ENCODE measurements around the gene WDR88.
A peak's percentile ranks its signal among the peaks of the same experiment; 100 is the strongest.
"Not testable (repeated sequence)": the region's sequence is repeated elsewhere in the genome, so short reads cannot be mapped to it uniquely, and the experiment has no call there.

The WDR88 gene

GRCh38 chr19:33168528-33168927 is 36.6 kb downstream of the WDR88 start:
- no peak overlapping the region for H3K4me3 ChIP-seq (ENCODE audit: low read depth, low read length)

- H3K4me3 ChIP-seq (ENCODE audit: low read depth, low read length) = no peak overlapping the region
Observed at GRCh38 chr19:33171222-33171795, 39.4 kb downstream of the WDR88 start.

GRCh38 chr19:33171916-33172359 is 40.0 kb downstream of the WDR88 start:
- no peak overlapping the region for H3K4me3 ChIP-seq (ENCODE audit: low read depth, low read length)

- H3K4me3 ChIP-seq (ENCODE audit: low read depth, low read length) = no peak overlapping the region
Observed at GRCh38 chr19:33174186-33174585, 42.3 kb downstream of the WDR88 start.

- no peak overlapping the region for H3K4me3 ChIP-seq (ENCODE audit: low read depth, low read length)
Observed at GRCh38 chr19:33175156-33175782, 43.4 kb downstream of the WDR88 start.

- H3K4me3 ChIP-seq (ENCODE audit: low read depth, low read length) = peak overlapping the region; percentile 96
Observed at GRCh38 chr19:33175886-33176669, 44.2 kb downstream of the WDR88 start.

GRCh38 chr19:33176670-33177416 is 44.9 kb downstream of the WDR88 start:
- H3K4me3 ChIP-seq (ENCODE audit: low read depth, low read length) = peak overlapping the region; percentile 96

GRCh38 chr19:33177417-33177979 is 45.6 kb downstream of the WDR88 start:
- H3K4me3 ChIP-seq (ENCODE audit: low read depth, low read length) = peak overlapping the region; percentile 55

GRCh38 chr19:33186431-33187182 is 54.7 kb downstream of the WDR88 start:
- H3K4me3 ChIP-seq (ENCODE audit: low read depth, low read length) = no peak overlapping the region

- no peak overlapping the region for H3K4me3 ChIP-seq (ENCODE audit: low read depth, low read length)
Observed at GRCh38 chr19:33187183-33187540, 55.2 kb downstream of the WDR88 start.

- no peak overlapping the region for H3K4me3 ChIP-seq (ENCODE audit: low read depth, low read length)
Observed at GRCh38 chr19:33189453-33189852, 57.5 kb downstream of the WDR88 start.

GRCh38 chr19:33191092-33191491 is 59.2 kb downstream of the WDR88 start:
- H3K4me3 ChIP-seq (ENCODE audit: low read depth, low read length) = not testable (repeated sequence)

- no peak overlapping the region for H3K4me3 ChIP-seq (ENCODE audit: low read depth, low read length)
Observed at GRCh38 chr19:33191501-33191900, 59.6 kb downstream of the WDR88 start.

- H3K4me3 ChIP-seq (ENCODE audit: low read depth, low read length) = no peak overlapping the region
Observed at GRCh38 chr19:33192010-33192409, 60.1 kb downstream of the WDR88 start.

- H3K4me3 ChIP-seq (ENCODE audit: low read depth, low read length) = no peak overlapping the region
Observed at GRCh38 chr19:33193269-33193864, 61.5 kb downstream of the WDR88 start.

GRCh38 chr19:33193865-33194362 is 62.0 kb downstream of the WDR88 start, which contains the start of gene LRP3:
Gene LRP3, plus strand, starts transcription at chr19:33194330. Its CDS starts 456 bp downstream, at chr19:33194786.
- H3K4me3 ChIP-seq (ENCODE audit: low read depth, low read length) = peak within 1 kb of the TSS; percentile 47

- H3K4me3 ChIP-seq (ENCODE audit: low read depth, low read length) = peak overlapping the region; percentile 47
Observed at GRCh38 chr19:33194532-33194885, 62.6 kb downstream of the WDR88 start.

GRCh38 chr19:33194886-33195644 is 63.2 kb downstream of the WDR88 start:
- peak overlapping the region; percentile 47 for H3K4me3 ChIP-seq (ENCODE audit: low read depth, low read length)

All from iPS-11a (cell line).